Right renal cortex interstitium (tissue), 3 donors: ENCODE measurements around the gene CHIC2. TPM values are rescaled to one million over a fixed set of nuclear protein-coding genes. Genes with fewer than 3 reads are reported as not detected.
"Not testable (repeated sequence)": the region's sequence is repeated elsewhere in the genome, so short reads cannot be mapped to it uniquely, and the experiment has no call there.

ENCODE experiments used
- DNase-seq, 3 donors: peaks; one replicate each; pipeline ENCODE4 v3.0.0-alpha.2; 2013; ENCODE audit warnings: low read depth in 3 of 3, low spot score in 2 of 3
- polyA plus RNA-seq, 3 donors: library from polyadenylated mRNA; unstranded; fragments of 120-200 nt; gene quantifications; one replicate each; pipeline ENCODE4 v1.2.1, GENCODE V29; 2013; ENCODE audit not compliant: insufficient read length in 3 of 3

CHIC2 gene
- polyA plus RNA-seq, result 10 to 100 TPM; 35.0 to 39.6 (median 39.3) TPM

DNA sequence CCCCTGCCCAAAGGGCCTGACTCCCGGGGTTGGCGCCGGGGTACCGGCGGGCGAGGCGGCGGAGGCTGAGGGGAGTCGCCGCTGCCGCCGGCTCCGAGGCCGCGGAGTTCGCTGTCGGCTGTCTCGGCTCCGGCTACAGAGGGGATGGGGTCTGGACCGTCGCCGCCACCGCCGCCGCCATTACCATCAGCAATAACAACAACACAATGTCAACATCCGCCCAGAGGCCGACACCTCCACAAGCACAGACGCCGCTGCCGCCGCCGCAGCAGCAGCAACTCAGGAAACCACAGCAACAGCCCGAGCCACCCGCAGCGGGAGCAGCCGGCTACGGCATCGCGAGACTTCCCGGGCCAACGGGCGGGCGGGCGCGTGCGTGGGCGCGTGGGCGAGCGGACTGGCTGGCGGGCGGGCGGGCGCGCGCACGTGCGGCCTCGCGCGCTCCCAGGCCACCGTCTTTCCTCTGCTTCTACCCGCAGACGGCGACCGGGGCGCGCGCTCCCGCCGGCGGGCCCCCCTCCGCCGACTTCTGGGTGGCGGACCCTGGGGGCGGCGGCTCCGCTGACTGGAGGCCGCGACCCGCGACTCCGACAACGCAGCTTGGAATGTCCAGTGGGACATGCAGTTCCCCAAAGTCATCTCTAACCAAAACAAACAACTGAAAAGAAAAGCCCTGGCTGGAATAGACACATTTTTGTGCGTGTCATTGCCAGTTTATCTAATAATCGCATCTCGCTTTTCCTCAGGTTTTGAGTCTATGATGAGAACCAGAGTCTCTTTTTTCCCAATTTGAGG lies at the start of gene CHIC2:
Gene CHIC2 (minus strand): TSS at position 289 of the 795 bp plus-strand sequence. CDS start 305 bp downstream, outside the sequence.
- peak; percentile 61 to 85 (median 79) for DNase-seq

DNA sequence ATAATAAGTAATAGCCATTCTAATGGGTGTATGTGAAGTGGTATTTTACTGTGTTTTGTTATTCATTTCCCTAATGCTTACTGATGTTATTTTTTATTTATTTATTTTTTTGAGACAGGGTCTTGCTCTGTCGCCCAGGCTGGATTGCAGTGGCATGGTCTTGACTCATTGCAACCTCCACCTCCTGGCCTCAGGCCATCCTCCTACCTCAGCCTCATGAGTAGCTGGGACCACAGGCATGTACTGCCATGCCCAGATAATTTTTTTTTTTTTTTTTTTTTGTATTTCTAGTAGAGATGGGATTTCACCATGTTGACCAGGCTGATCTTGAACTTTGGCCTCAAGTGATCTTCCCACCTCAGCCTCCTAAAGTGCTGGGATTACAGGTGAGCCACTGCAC lies 48.8 kb upstream of the CHIC2 start:
- DNase-seq, result not testable (repeated sequence)

DNA sequence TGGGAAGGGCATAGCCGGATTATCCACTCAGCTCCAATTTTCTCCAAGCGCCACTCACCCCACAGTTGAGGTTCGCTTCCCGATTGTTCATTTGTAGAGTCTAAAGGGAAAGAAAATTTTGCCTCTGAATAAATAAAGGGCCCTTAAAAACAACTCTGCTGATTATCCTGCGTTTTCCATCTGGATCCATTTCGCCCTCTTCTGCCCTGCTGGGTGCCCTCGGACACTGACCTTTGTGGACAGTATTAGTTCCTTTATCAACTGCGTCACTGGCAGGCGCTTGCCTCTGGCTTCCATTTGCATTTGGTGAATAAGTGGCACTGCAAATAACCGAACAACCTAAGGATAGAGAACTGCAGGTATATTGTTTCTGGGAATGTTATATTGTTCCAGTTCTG lies 45.6 kb upstream of the CHIC2 start:
- DNase-seq, result no peak

DNA sequence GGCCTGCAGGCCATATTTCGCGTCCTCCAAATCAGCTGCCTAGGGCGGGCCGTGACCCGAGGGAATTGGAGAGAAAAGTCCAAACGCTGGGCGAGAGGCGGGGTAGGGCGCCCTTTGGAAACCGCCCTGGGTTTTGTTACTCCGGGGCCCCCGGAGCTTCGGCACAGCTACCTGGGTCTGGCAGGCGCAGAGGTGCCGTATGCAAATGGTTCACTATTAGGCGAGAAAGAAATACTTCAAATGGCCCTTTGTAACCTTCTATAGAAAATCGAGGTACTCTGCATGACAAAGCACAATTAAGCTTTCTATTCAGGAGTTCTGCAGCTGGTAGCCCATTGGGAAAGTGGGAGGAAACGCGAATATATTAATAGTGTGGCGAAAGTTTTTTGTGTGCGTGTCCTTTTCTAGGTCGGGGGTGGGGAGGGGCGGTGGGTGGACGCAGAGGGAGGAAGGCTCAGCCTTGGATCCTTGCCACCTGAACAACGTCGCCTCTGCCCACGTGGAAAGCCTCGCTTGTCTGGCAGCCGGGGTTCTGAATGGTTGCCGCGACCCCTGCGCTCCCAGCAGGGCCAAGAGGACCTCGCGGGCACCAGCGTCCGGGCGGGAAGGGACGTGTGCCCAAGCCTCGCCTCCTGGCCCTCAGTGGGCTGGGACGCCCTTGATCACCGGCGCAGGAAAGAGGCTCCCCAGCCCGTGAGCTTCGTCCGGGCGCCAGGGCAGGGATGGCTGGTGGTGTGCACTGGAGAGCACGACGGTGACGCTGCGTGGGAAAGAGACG lies 45.0 kb upstream of the CHIC2 start:
- DNase-seq, result no peak

DNA sequence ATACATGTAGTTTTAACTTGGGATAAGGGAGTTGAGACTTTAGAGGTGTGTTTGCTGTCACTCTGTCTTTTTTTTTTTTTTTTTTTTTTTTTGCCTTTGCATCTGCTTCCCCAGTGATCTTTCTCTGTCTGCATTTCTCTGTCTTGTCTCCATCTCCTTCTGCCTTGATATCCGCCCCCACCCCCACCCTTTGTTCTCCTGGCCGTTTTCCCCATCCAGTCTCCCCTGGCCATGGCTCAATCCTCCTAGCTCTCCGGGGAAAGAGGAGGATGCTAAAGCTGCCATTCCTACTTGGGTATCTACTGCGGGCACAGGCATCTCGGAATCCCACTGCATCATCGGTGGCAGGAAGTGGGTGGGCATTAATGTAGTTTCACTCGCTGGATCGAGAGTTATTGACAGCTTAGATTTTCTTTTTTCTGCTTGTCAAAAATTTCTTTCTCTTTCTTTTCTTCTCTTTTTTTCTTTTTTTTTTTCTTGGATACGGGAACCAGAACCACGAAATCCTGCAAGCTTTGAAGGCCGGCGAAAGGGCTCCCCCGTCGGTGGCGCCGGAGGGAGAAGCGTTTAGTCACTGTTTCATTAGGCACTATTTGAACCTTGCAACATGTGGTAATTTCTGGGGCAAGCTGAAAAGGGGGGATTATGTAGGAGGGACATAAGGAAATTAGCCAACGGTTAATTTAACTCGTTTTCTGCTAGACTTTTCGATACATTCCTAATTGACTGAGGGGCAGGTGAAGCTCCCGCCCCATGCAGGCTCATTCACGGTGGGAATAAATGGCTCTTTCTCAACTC lies 43.7 kb upstream of the CHIC2 start:
- no peak for DNase-seq

DNA sequence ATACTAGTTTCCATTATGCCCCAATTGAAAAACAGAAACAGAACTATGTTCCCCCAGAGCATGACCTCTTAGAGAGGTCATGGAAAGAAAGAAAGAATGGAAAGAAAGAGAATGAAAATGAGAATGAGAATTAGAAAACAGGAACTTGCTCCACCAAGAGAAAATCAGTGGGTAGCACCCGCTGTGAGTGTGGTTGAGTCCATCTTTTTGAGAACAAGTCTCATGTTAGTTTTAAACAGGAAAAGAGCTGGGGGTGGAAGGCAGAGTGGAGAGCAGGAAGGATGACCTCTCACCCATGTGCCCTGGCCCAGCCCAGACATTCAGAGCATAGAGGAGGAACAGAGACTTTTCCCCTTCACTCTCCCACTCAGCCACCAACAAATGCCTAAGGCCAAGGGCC lies 40.5 kb upstream of the CHIC2 start:
- DNase-seq, result no peak

DNA sequence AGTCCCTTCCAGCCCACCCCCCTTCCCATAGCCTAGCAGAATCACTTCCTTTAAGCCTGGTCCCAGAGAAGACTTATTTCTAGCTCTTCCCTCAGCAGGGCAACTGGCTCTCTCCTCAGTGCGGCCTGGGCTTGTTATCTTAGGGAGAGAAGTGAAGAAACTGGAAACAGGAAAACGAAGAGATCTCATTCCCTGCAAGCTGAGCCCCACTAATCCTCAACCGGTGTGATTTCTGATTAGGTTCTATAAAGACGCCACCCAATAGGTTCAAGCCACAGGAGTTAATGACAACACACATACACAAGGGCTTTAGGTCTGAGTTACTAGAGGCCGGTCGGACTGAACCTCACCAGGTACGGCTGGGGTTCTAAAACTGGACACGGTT lies 38.8 kb upstream of the CHIC2 start:
- no peak for DNase-seq

DNA sequence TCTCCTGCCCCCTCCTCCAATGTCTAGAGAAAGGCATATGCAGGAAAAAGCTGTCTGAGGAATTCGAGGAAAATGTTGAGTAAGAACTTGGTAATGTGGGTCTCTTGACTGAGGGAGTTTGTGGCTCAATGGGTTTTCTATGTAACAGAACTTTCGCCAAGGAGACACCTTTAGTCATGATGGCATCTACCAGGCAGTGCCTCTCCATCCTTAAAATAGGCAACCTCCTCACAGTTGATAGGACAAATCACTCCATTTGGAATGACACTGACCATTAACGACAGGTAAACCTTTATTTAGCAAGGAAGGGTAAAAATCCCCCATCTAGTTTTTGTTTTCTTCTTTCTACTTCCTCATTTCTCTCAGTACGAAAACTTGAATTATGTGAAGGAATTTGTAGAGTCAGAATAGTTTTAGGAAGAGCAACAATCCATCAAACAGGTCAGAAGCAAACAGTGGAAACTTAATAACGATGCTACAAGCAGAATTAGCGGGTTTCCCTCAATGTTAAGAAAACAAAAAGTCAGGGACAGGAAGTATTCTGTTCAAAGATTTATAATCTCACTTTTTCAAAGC lies 38.2 kb upstream of the CHIC2 start:
- DNase-seq, result no peak

DNA sequence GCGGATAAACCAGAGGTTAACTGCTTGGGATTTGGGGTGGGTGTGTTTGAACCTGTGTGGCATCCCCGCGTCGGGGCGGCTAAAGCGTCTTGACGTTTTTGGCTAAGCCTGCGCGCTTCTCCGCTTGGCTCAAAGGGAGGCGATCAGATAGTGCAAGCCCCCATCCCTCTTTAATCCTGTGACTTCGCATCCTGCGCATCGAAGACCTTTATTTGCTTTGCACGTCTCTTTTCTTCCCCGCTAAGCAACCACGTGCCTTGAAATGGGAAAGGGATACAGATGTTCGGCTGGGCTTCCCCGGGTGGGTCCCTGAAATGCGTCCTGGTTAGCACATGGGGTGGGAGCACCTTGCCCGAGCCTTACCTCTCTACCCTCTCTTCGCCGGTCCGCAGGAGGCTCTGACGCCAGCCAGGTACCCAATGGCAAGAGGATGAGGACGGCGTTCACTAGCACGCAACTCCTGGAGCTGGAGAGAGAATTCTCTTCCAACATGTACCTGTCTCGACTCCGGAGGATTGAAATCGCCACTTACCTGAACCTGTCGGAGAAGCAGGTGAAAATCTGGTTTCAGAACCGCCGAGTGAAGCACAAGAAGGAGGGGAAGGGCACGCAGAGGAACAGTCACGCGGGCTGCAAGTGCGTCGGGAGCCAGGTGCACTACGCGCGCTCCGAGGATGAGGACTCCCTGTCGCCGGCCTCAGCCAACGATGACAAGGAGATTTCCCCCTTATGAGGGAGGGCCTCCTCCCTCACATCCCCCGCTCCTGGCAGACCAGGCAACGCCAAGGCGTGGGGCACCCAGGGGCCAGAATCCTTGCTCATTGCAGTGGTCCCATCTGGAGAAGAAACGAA lies 37.0 kb upstream of the CHIC2 start:
- no peak for DNase-seq

DNA sequence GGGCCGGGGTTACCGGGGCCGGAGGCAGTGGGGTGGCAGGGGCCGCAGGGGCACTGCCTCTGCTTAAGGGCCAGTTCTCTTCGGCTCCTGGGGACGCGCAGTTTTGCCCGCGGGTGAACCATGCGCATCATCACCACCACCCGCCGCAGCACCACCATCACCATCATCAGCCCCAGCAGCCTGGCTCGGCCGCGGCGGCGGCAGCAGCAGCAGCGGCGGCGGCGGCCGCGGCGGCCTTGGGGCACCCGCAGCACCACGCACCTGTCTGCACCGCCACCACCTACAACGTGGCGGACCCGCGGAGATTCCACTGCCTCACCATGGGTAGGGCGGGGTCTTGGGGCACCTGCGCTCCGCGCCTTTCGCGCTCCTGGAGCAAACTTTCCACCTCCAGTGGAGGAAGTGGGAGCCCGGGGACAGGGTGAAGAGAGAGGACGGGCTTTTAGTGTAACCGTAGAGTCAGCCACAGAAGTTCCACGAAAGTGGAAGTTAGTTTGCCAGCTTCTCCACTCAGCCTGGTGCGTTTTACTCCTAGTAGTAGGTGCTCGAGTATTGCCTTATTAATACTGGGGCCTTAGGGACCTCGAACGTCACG lies 36.3 kb upstream of the CHIC2 start:
- DNase-seq, result no peak

DNA sequence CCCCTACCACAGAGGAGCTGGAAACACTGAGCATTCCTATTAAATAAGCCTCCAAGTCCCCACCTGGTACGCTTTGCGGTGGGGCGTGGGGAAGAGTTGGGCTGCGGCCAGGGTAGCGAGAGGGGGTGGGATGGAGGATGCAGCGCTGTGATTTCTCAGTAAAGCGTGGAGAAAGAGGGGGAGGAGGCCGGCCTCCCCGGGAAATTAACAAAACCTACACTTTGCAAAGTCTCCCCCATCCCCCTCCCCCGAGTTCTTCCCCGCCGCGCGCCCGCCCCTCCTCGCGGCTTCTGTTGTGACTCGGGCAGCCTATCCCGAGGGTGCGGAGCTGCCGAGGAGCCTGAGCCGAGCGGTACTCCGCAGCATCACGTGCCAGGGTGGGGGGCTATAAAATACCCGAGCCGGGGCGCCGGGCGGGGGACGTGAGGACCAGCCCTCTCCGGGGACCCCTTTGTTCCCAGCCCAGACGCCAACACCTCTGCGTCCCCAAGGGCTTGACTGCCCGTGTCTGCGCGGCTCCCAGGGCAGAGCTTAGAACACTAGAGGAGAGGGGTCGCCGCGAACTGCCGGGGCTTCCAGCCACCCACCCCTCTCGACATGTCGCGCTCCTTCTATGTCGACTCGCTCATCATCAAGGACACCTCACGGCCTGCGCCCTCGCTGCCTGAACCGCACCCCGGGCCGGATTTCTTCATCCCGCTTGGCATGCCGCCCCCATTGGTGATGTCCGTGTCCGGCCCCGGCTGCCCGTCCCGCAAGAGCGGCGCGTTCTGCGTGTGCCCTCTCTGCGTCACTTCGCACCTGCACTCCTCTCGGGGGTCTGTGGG lies 35.6 kb upstream of the CHIC2 start, which contains the start of gene GSX2:
Gene GSX2 (plus strand): TSS at position 416 of the 827 bp plus-strand sequence. CDS start 182 bp downstream, at position 598.
- DNase-seq, result no peak

DNA sequence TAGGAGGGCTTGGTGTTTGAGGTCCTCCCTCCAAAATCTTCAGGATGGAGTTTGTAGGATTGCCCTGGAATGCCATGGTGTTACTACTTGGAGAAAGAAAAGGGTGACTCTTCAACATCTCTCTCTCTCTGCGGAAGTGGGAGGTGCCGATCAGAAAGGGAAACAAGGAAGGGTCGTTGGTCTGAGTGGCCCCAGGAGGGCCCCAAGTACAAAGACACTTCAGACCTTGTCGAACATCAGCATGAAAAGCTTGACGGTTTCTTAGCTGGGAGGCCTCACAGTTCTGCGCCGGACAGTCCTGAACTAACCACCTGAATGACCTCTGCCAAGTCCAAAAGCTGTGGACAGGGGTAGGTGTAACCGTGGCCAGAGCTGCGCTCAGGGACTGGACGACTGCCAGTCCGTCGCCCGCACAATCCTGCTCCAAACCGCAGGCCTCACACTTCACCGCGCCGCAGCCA lies 34.9 kb upstream of the CHIC2 start:
- DNase-seq, result no peak

DNA sequence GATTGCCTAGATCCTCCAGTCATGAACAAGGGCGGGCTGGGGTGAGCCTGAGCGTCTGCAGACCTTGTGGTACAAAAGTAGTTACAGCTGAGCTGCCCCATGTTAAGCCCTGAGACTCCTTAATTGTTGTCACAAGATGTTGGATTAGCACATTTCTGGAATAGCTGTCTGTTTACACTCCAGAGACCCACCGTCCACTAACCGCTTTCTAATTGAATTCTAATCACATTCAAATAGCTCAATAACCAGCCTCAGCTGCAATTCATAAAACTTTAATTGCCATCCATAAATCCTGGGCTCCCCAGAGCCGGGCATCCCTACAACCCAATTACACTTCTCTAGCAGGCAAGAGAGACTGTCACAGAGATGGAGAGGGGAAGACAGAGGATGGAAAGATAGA lies 34.0 kb upstream of the CHIC2 start:
- DNase-seq, result no peak

DNA sequence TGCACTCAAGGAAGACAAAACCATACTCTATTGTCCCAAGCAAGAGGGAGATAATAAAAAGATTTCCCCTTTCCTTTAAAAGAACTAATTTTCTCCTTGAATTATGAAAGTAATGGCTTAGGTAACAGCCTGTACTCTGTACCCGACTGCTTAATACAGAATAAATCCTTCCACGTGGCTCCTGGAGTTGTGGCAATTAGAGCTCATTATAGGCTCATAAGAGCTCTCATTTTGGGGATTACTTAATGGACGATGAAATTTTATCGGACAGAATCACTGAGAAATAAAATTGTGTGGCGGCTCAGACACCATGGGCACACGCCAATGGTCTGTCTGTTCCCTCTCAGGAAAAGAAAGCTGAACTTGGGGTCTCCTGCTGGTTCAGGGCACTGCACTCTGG lies 32.7 kb upstream of the CHIC2 start:
- DNase-seq, result no peak

DNA sequence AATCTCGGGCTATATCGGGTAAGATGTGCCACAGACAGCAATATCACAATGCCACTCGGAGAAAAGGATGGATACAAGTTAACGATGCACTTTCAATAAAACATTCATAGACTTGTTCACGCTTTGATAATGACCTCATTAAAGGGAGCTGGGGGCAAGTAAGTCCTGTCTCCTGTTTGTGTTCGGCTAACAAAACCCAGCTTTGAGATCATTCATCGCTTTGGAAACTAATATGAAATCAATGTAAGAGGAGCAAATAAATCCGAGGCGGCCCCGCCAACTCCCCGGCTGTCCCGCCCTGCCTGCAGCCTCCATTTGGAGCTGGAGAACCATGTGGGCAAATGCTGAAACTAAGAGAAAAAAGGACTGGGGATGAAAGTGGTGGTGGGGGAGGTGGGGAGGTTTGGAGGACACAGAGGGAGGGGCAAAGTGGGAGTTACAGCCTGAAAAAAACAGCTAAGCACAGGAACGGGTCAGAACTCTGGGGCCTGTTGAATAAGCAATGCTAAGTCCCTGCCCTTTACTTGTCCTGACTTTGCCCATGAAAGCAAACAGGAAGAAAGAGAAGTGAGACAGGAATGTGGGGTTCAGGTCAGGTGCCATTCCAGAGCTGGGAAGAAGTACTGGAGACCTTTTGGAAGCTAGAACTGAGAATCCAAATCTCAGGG lies 32.0 kb upstream of the CHIC2 start:
- DNase-seq, result no peak

DNA sequence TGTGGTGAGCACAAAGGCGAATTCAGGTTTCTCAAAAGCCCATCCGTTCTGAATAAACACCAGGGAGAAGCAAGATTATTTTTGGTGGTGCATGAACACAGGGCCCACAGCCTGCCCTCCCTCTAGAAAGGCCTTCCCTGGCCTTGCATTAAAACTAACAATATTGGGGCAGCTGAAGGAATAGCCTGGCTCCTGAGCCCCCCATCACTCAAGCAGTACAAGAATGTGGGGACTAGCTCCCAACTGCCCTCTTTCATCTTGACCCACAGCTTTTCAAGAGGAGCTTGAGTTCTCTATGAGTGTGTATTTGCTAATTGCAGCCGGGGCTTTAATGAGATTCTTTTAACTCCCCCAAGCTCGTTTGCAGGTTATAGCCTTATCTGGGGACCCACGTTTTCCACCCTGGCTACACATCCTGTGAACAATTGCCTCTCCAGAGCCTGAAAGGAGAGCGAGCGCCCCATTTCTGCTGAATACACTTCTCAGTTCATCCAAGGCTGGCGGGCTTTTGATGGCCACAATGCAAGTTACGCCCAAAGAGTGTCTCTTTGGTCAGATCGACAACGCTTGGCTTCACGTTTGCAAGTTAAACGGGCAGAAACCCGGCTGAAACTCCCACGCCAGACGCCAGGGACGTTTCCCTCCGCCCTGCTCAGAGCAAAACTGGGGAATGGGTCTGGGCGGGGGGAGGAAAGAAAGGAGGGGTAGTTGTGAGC lies 30.9 kb upstream of the CHIC2 start:
- DNase-seq, result no peak

DNA sequence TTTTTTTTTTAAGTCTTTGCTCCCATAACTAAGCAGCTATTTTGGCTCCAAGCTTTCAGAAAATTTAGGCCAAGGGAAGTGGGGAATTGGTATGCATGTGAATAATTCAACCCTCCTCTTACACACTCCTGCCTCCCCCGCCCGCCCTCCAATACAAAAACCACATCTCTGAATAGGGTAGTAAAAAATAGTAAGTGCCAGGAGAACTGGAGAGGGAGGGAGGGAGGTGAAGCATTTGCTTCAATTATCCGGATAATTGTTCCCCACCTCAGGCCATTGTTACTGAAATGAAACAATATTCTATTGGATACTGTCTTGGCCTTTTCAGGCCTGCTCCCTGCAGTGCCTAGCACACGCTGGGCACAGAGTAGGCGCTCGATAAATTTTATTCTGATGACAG lies 30.0 kb upstream of the CHIC2 start:
- DNase-seq, result no peak
